ENCODE results near the gene PKN1.

Gene PKN1

DNA sequence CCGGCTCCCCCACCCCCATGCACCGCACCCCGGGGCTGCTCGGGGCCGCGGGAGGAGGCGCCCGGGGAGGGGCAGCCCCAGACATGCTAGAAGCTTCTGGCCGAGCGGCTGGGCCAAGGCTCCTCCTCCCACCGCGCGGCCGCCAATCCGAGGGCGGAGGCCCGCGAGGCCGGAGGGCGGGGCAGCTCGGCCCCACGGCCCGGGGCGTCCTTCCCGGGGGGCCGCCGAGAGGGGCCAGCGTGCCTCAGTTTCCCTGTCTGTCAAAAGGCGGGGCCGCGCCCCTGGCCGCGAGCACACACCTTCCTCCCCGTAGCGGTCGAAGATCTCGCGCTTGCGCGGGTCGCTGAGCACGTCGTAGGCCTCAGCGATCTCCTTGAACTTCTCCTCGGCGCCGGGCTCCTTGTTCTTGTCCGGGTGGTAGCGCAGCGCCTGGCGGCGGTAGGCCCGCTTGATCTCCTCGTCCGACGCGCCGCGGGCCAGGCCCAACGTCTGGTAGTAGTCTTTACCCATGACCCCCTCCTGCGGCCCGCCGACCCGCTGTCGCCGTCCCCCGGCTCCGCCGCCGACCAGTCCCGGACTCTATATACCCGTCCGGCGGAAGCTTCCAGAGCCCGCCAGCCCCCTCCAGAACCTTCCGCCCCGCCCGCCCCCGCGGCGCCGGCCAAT, 84.9 kb downstream of the PKN1 start, which contains the start of gene DNAJB1:
DNAJB1 (minus strand) TSS at position 558 of the 666 bp plus-strand sequence; CDS start at position 510, 48 bp downstream.
- ATAC-seq (ENCODE audit: insufficient read depth, low read depth) (peak; percentile 72), DNase-seq (no peak)
- Histone ChIP-seq H2AFZ (ENCODE audit: low read depth, low read length) (peak within 1 kb of the TSS; percentile 95), H3K36me3 (ENCODE audit: insufficient read depth, low read length) (peaks cover 35% of the 10 kb centered on the region), H3K27me3 (ENCODE audit: insufficient read depth, low read length, poor library complexity) (no peaks in the 10 kb centered on the region), H3K4me1 (ENCODE audit: insufficient read depth, low read length) (peaks cover 44% of the 10 kb centered on the region), H3K79me2 (ENCODE audit: insufficient read depth, low read length) (peaks cover 37% of the 10 kb centered on the region), H3K9me3 (ENCODE audit: insufficient read depth, low read length, severe bottlenecking) (no peaks in the 10 kb centered on the region), H3K4me2 (ENCODE audit: insufficient read depth, low read length) (peak within 1 kb of the TSS; percentile 98), H3K9ac (ENCODE audit: low read depth, low read length) (peak within 1 kb of the TSS; percentile 89), H4K20me1 (ENCODE audit: insufficient read depth, low read length) (peaks cover 40% of the 10 kb centered on the region), H3K27ac (ENCODE audit: low read length) (peak within 1 kb of the TSS; percentile 96), H3K4me3 (ENCODE audit: low read depth in 1 of 2, low read length in 2 of 2) (peak within 1 kb of the TSS; percentile 85 to 92)
- TF ChIP-seq, protein P1, sequence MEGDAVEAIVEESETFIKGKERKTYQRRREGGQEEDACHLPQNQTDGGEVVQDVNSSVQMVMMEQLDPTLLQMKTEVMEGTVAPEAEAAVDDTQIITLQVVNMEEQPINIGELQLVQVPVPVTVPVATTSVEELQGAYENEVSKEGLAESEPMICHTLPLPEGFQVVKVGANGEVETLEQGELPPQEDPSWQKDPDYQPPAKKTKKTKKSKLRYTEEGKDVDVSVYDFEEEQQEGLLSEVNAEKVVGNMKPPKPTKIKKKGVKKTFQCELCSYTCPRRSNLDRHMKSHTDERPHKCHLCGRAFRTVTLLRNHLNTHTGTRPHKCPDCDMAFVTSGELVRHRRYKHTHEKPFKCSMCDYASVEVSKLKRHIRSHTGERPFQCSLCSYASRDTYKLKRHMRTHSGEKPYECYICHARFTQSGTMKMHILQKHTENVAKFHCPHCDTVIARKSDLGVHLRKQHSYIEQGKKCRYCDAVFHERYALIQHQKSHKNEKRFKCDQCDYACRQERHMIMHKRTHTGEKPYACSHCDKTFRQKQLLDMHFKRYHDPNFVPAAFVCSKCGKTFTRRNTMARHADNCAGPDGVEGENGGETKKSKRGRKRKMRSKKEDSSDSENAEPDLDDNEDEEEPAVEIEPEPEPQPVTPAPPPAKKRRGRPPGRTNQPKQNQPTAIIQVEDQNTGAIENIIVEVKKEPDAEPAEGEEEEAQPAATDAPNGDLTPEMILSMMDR (IDR thresholded peaks at IDR 0.05; ENCODE audit: borderline replicate concordance, extremely low read depth, low read length, poor library complexity, severe bottlenecking): peak; percentile 19
- no peak for TF ChIP-seq EZH2 (IDR thresholded peaks at IDR 0.05; ENCODE audit: borderline replicate concordance, low read depth, low read length, severe bottlenecking)

DNA sequence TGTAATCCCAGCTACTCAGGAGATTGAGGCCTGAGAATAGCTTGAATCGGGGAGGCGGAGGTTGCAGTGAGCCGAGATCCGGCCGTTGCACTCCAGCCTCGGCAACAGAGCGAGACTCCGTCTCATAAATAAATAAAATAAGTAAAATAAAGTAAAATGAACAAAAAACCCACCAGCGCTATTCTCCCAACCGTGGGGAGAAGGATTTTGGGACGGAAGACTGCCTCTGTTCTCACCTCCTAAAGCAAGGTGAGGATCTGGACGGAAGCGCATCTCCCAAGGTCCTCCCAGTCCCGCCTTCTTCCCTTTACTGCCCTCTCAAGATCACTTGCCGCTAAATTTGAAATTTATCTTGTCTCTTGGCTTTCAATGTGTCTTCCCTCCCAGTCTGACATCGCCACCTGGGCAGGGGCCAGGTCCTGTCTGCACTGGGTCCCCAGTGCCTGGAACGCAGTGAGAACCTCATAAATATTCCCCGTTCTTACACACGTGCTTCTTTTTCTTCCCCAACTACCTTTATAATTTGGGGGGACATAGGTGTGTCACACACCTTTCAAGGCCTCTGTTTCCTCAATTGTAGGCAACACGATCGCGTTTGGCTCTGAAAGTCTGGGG, 86.2 kb downstream of the PKN1 start:
- Histone ChIP-seq H4K20me1 (ENCODE audit: insufficient read depth, low read length) (peaks cover 36% of the 10 kb centered on the region), H3K4me3 (ENCODE audit: low read depth in 1 of 2, low read length in 2 of 2) (peak overlapping the region in 1 of 2 experiments; percentile 85; a peak in 2 of 4 replicates), H3K9me3 (ENCODE audit: insufficient read depth, low read length, severe bottlenecking) (no peaks in the 10 kb centered on the region), H3K79me2 (ENCODE audit: insufficient read depth, low read length) (peaks cover 37% of the 10 kb centered on the region), H3K36me3 (ENCODE audit: insufficient read depth, low read length) (peaks cover 32% of the 10 kb centered on the region), H3K4me2 (ENCODE audit: insufficient read depth, low read length) (peak overlapping the region; percentile 92), H3K9ac (ENCODE audit: low read depth, low read length) (peak overlapping the region; percentile 80), H3K27me3 (ENCODE audit: insufficient read depth, low read length, poor library complexity) (no peaks in the 10 kb centered on the region), H2AFZ (ENCODE audit: low read depth, low read length) (0 out of 2 replicates have a peak overlapping the region, but pooled peaks have one; percentile 95), H3K27ac (ENCODE audit: low read length) (peak overlapping the region; percentile 96), H3K4me1 (ENCODE audit: insufficient read depth, low read length) (peaks cover 40% of the 10 kb centered on the region)
- ATAC-seq (ENCODE audit: insufficient read depth, low read depth) (no peak), DNase-seq (no peak)
- no peak for TF ChIP-seq EZH2 (IDR thresholded peaks at IDR 0.05; ENCODE audit: borderline replicate concordance, low read depth, low read length, severe bottlenecking)
- TF ChIP-seq, protein P1 (IDR thresholded peaks at IDR 0.05; ENCODE audit: borderline replicate concordance, extremely low read depth, low read length, poor library complexity, severe bottlenecking): no peak

DNA sequence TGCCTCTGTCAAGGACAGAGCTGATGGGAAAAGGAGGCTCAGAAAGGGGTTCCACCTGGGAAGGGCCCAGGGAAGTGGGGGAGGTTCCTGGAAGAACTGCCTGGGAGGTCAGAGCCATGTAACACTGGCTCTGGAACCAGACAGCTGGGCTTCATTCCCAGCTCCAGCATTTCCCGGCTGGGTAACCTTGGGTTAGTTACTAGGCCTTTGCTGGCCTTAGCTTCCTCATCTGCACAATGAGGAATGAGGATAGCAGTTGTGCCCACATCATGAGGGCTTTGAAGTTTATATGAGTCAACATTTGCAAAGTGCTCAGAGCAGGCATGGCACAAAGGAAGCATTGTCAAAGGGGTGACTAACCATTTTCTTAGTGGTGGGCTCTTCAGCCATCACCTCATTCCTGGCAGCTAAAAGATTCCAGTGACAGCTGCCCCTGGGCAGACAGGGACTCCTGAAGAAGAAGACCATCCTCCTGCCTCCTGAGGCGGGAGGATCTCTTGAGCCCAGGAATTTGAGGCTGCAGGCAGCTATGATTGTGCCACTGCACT, 86.8 kb downstream of the PKN1 start:
- H3K36me3 ChIP-seq (ENCODE audit: insufficient read depth, low read length): peaks cover 27% of the 10 kb centered on the region
- H3K27ac ChIP-seq (ENCODE audit: low read length): no peak overlapping the region
- H4K20me1 ChIP-seq (ENCODE audit: insufficient read depth, low read length): peaks cover 30% of the 10 kb centered on the region
- no peak overlapping the region for H3K9ac ChIP-seq (ENCODE audit: low read depth, low read length)
- H3K79me2 ChIP-seq (ENCODE audit: insufficient read depth, low read length): peaks cover 33% of the 10 kb centered on the region
- no peaks in the 10 kb centered on the region for H3K27me3 ChIP-seq (ENCODE audit: insufficient read depth, low read length, poor library complexity)
- no peak overlapping the region for H3K4me3 ChIP-seq (ENCODE audit: low read depth in 1 of 2, low read length in 2 of 2)
- H3K4me1 ChIP-seq (ENCODE audit: insufficient read depth, low read length): peaks cover 35% of the 10 kb centered on the region
- no peak overlapping the region for H3K4me2 ChIP-seq (ENCODE audit: insufficient read depth, low read length)
- DNase-seq: no peak
- TF ChIP-seq EZH2 (IDR thresholded peaks at IDR 0.05; ENCODE audit: borderline replicate concordance, low read depth, low read length, severe bottlenecking): no peak
- TF ChIP-seq, protein P1 (IDR thresholded peaks at IDR 0.05; ENCODE audit: borderline replicate concordance, extremely low read depth, low read length, poor library complexity, severe bottlenecking): no peak
- no peak for ATAC-seq (ENCODE audit: insufficient read depth, low read depth)
- H2AFZ ChIP-seq (ENCODE audit: low read depth, low read length): no peak overlapping the region
- H3K9me3 ChIP-seq (ENCODE audit: insufficient read depth, low read length, severe bottlenecking): no peaks in the 10 kb centered on the region
